K562 (cell line): ENCODE data around the gene CDHR2. TPM values are rescaled to one million over a fixed set of nuclear protein-coding genes. Genes with fewer than 3 reads are reported as not detected.
A peak's percentile ranks its signal among the peaks of the same experiment; 100 is the strongest.

Source experiments
- ATAC-seq: fragments of 200-7000 bp; cut with Tn5 transposase; 3 replicates; pipeline ENCODE4 v1.9.1; 2020; ENCODE audit warnings: moderate library complexity
- BruUV-seq: library from RNA; stranded (reverse); fragments of 400-500 nt; replicated peaks from 2 replicates; lab custom pipeline; 2021; lab: Mats Ljungman, UMichigan
- CTCF ChIA-PET: fragments of 300-600 bp; formaldehyde crosslinking; extraction: SDS; loops from one replicate; lab custom pipeline; 2021; ENCODE audit warnings: low intra/inter-chr PET ratio; lab: Yijun Ruan, JAX
- POLR2A ChIA-PET: fragments of 300-600, 350-650 bp; sonication (Branson Sonifier 250); formaldehyde crosslinking; extraction: SDS; loops from one replicate; lab custom pipeline; 2021; ENCODE audit warnings: antibody characterized with exemption, inconsistent platforms; lab: Yijun Ruan, JAX
- DNase-seq, 4 experiments: peaks; one replicate each; pipeline versions ENCODE4 v3.0.0 to v3.0.0-alpha.2; 2011 to 2018; ENCODE audit warnings: low spot score in 3 of 4, mixed read lengths in 3 of 4; ENCODE audit errors: extremely low read depth in 1 of 4
- FAIRE-seq: peaks from 2 replicates; lab custom pipeline; 2011; peaks lifted over from hg19 to GRCh38; lab: Jason Lieb, UNC
- H2AFZ ChIP-seq: 2 replicates; pipeline ENCODE4 v1.6.0; 2011; ENCODE audit warnings: low read depth, low read length, control low read depth, inconsistent platforms
- H3K27ac ChIP-seq: fragments of 200-600 bp; 3 replicates; pipeline ENCODE4 v1.8.0; 2011; ENCODE audit warnings: low read depth, mild to moderate bottlenecking, control low read depth, inconsistent platforms, low read length, moderate library complexity, mixed read lengths; ENCODE audit errors: extremely low read depth
- H3K27me3 ChIP-seq, 2 experiments: fragments of 300-600 bp in 1 of 2; 2 replicates in 1 of 2; 3 replicates in 1 of 2; pipeline versions ENCODE4 v1.6.0 to v1.8.0; 2011; ENCODE audit warnings: inconsistent platforms in 2 of 2, low read length in 2 of 2, mild to moderate bottlenecking in 1 of 2, mixed read lengths in 1 of 2, moderate library complexity in 1 of 2; ENCODE audit not compliant: control insufficient read depth in 2 of 2, insufficient read depth in 2 of 2
- H3K36me3 ChIP-seq: fragments of 300-600 bp; 3 replicates; pipeline ENCODE4 v1.8.0; 2011; ENCODE audit warnings: mild to moderate bottlenecking, low read length, inconsistent platforms; ENCODE audit not compliant: control insufficient read depth, insufficient read depth
- H3K4me1 ChIP-seq, 2 experiments: fragments of 200-600 bp in 1 of 2; replicated peaks in 1 of 2; 2 replicates in 1 of 2; 3 replicates in 1 of 2; pipeline versions ENCODE4 v1.5.1 to v1.8.0; 2011; ENCODE audit warnings: inconsistent platforms in 2 of 2, low read length in 2 of 2, mild to moderate bottlenecking in 1 of 2, mixed read lengths in 1 of 2, moderate library complexity in 1 of 2; ENCODE audit not compliant: control insufficient read depth in 2 of 2, insufficient read depth in 2 of 2
- H3K4me2 ChIP-seq: 2 replicates; pipeline ENCODE4 v1.6.1; 2011; ENCODE audit warnings: low read length, control low read depth, inconsistent platforms, mixed read lengths; ENCODE audit not compliant: insufficient read depth
- H3K4me3 ChIP-seq: fragments of 200-600 bp; sonication (generic), shearing (Covaris generic); 2 replicates; pipeline ENCODE4 v1.5.1; 2016; ENCODE audit warnings: control low read depth, inconsistent platforms
- H3K79me2 ChIP-seq: fragments of 200-600 bp; 3 replicates; pipeline ENCODE4 v1.8.0; 2011; ENCODE audit warnings: low read length, inconsistent platforms; ENCODE audit not compliant: control insufficient read depth, insufficient read depth
- H3K9ac ChIP-seq, 2 experiments: 2 replicates each; pipeline versions ENCODE4 v1.6.0 to v1.6.1; 2011; ENCODE audit warnings: low read depth in 2 of 2, low read length in 2 of 2, control low read depth in 1 of 2, inconsistent platforms in 1 of 2, mild to moderate bottlenecking in 1 of 2, mixed read lengths in 1 of 2; ENCODE audit not compliant: insufficient read depth in 1 of 2
- H3K9me1 ChIP-seq: one replicate; pipeline ENCODE4 v1.6.0; 2011; ENCODE audit warnings: inconsistent platforms, mild to moderate bottlenecking, low read length, moderate library complexity; ENCODE audit not compliant: control insufficient read depth, insufficient read depth
- H3K9me3 ChIP-seq: replicated peaks from 2 replicates; pipeline ENCODE4 v1.5.1; 2011; ENCODE audit warnings: low read depth, low read length, inconsistent platforms; ENCODE audit not compliant: control insufficient read depth, insufficient read depth
- H4K20me1 ChIP-seq: replicated peaks from 2 replicates; pipeline ENCODE4 v1.6.1; 2011; ENCODE audit warnings: low read length, inconsistent platforms, mixed read lengths; ENCODE audit not compliant: control insufficient read depth, insufficient read depth
- CXXC5 ChIP-seq: fragments of 250-450 bp; sonication (Bioruptor Pico); IDR thresholded peaks from 2 replicates; pipeline ENCODE4 v1.8.0; 2022; ENCODE audit warnings: inconsistent platforms, mild to moderate bottlenecking, moderate library complexity
- EGR1 ChIP-seq: fragments of 450-650 bp; conservative IDR thresholded peaks from 2 replicates; pipeline ENCODE4 v1.6.1; 2017; ENCODE audit warnings: mild to moderate bottlenecking
- ERF ChIP-seq: fragments of 450-650 bp; formaldehyde crosslinking; IDR thresholded peaks from 2 replicates; pipeline ENCODE4 v1.4.0; 2020; ENCODE audit warnings: mild to moderate bottlenecking, mixed read lengths
- FOXJ3 ChIP-seq: sonication (generic); formaldehyde crosslinking; IDR thresholded peaks from 2 replicates; pipeline ENCODE4 v1.4.0; 2020; ENCODE audit warnings: mild to moderate bottlenecking, missing genetic modification reagents
- HIVEP1 ChIP-seq: fragments of 250-450 bp; sonication (Bioruptor Pico); IDR thresholded peaks from 2 replicates; pipeline ENCODE4 v1.4.0; 2020; ENCODE audit warnings: mild to moderate bottlenecking
- HLTF ChIP-seq: fragments of 450-650 bp; IDR thresholded peaks from 2 replicates; pipeline ENCODE4 v1.6.1; 2016
- MYBL2 ChIP-seq, 2 experiments: fragments of 450-650 bp in 1 of 2; sonication (generic) in 1 of 2; formaldehyde crosslinking in 1 of 2; IDR thresholded peaks; 2 replicates each; pipeline versions ENCODE4 v1.6.1 to v1.8.1; 2017 to 2022; ENCODE audit warnings: borderline replicate concordance in 1 of 2, inconsistent platforms in 1 of 2, low read depth in 1 of 2, mild to moderate bottlenecking in 1 of 2, missing genetic modification reagents in 1 of 2, moderate library complexity in 1 of 2
- NR1H2 ChIP-seq: sonication (generic); formaldehyde crosslinking; IDR thresholded peaks from 2 replicates; pipeline ENCODE4 v1.4.0; 2020; ENCODE audit warnings: mild to moderate bottlenecking, missing genetic modification reagents
- RREB1 ChIP-seq: fragments of 250-450 bp; sonication (Bioruptor Pico); IDR thresholded peaks from 2 replicates; pipeline ENCODE4 v1.4.0; 2020
- SETDB1 ChIP-seq: IDR thresholded peaks from one replicate; pipeline ENCODE4 v1.6.1; 2012; ENCODE audit warnings: low read length, control low read depth, inconsistent platforms
- ZNF175 ChIP-seq: fragments of 200-800 bp; sonication (Bioruptor generic); IDR thresholded peaks from 2 replicates; pipeline ENCODE4 v1.6.1; 2016; ENCODE audit warnings: low read depth, mild to moderate bottlenecking, missing genetic modification characterization, missing compliant biosample characterization
- ZNF518B ChIP-seq: fragments of 250-450 bp; sonication (Bioruptor Pico); IDR thresholded peaks from 2 replicates; pipeline ENCODE4 v1.5.0; 2021; ENCODE audit warnings: mild to moderate bottlenecking, moderate library complexity
- WGBS: fragments of 100-300 bp; shearing (Covaris generic); methylation state at CpG from one replicate; pipeline ENCODE4 v1.1.6; 2016; ENCODE audit warnings: low coverage, mixed read lengths; ENCODE audit not compliant: insufficient coverage; ENCODE audit errors: missing lambda C conversion rate; 5-methylcytosine and 5-hydroxymethylcytosine counted together
- in situ Hi-C: fragments of 300-500 bp; cut with MboI; formaldehyde crosslinking; loops from 4 replicates; pipeline ENCODE4 v1.15.0; 2018; ENCODE audit warnings: inconsistent platforms, mixed read lengths
- intact Hi-C: fragments of 100-400 bp; cut with micrococcal nuclease; formaldehyde crosslinking; loops from 2 replicates; pipeline ENCODE4 v1.14.2; 2022
- polyA plus RNA-seq, 8 experiments: library from polyadenylated mRNA; depleted of rRNA in 4 of 8; stranded (reverse) in 5 of 8; unstranded in 3 of 8; fragments of >200 nt; fragmentation: Nextera tagmentation in 2 of 8; fragmentation: Illumina TruSeq in 1 of 8; extraction: Ambion mirVana in 2 of 8; extraction: Trizol in 1 of 8; gene quantifications; 2 replicates each; pipeline versions ENCODE4 v1.2.1 to v1.2.3, GENCODE V29; 2011 to 2014; ENCODE audit warnings: inconsistent platforms in 1 of 8, missing spikeins in 1 of 8
- total RNA-seq, 7 experiments: library from RNA; depleted of rRNA in 6 of 7; stranded (reverse); fragments of >200 nt in 6 of 7; fragmentation: Illumina TruSeq in 2 of 7; extraction: Trizol in 2 of 7; gene quantifications; 2 replicates each; pipeline versions ENCODE4 v1.2.1 to v1.2.3, GENCODE V29; 2011 to 2021; ENCODE audit warnings: low replicate concordance in 1 of 7
- TF ChIP-seq, protein P1 (sequence below): sonication (generic); formaldehyde crosslinking; IDR thresholded peaks from 2 replicates; pipeline ENCODE4 v1.8.0; 2022; ENCODE audit warnings: missing genetic modification reagents, mild to moderate bottlenecking, moderate library complexity, borderline replicate concordance

The CDHR2 gene
- total and polyA plus RNA-seq, 9 of the 15 experiments (the other 6 are each of a cell fraction or from before 2014, with no cell fraction given) = 0.01 to 0.62 (median 0.09) TPM; not detected in 2

DNA sequence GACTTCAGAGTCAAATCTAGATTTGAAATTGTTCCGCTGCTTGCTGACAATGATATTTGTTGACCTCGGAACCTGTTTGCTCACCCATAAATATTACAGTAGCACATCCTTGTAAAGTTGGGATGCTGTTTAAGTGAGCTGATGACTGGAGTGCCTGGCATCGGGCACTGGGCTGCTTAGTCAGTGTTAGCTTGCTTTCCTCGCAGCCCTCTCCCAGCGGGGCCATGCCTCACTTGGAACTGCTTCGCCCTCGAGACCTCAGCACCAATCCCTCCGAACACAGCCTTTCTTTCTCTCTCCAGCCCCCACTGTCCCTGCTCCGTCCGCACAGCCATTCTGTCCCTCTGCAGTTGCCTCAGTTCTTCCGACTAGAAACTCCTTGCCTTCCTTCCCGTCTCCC is 35.4 kb upstream of the CDHR2 start:
- BruUV-seq = no TSS peak
- in situ Hi-C loops (no loop called here), intact Hi-C loops (no loop called here)
- Histone ChIP-seq H3K9ac (peak overlapping the region in 1 of 2 experiments; percentile 83; a peak in 2 of 4 replicates), H3K9me3 (no peaks in the 10 kb centered on the region), H3K27ac (no peak overlapping the region), H3K4me2 (peak overlapping the region; percentile 72), H3K9me1 (no peaks in the 10 kb centered on the region), H3K36me3 (peaks cover 8% of the 10 kb centered on the region; the same call in 1 of the 3 replicates), H3K79me2 (no peaks in the 10 kb centered on the region), H4K20me1 (no peaks in the 10 kb centered on the region), H2AFZ (peak overlapping the region; percentile 94), H3K4me3 (no peak overlapping the region), H3K27me3 (peaks cover 0 to 2% of the 10 kb centered on the region in 2 experiments; a peak in 1 of 5 replicates), H3K4me1 (peaks cover 9 to 11% of the 10 kb centered on the region in 2 experiments; a peak in 4 of 5 replicates)
- FAIRE-seq (no peak), ATAC-seq (peak; percentile 18; the same call in 2 of the 3 replicates), DNase-seq (no peak)
- POLR2A ChIA-PET = interaction anchor here (1.2 to 1.7 kb wide), 3 partner anchors 18 to 24 kb away, joined by 3 to 8 read pairs (median 6); partner anchors contain the start of gene RNF44
- 46% methylated on average over 6 of the region's 12 CpGs for WGBS
- CTCF ChIA-PET = no interaction called here
- TF ChIP-seq, protein P1, sequence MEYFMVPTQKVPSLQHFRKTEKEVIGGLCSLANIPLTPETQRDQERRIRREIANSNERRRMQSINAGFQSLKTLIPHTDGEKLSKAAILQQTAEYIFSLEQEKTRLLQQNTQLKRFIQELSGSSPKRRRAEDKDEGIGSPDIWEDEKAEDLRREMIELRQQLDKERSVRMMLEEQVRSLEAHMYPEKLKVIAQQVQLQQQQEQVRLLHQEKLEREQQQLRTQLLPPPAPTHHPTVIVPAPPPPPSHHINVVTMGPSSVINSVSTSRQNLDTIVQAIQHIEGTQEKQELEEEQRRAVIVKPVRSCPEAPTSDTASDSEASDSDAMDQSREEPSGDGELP (CRISPR knock-in tag) = no peak
- TF ChIP-seq CXXC5 (CRISPR knock-in tag) = no peak
- no peak for TF ChIP-seq ERF (CRISPR knock-in tag)
- TF ChIP-seq ZNF518B (CRISPR knock-in tag) = no peak
- no peak for TF ChIP-seq ZNF175 (CRISPR knock-in tag)
- TF ChIP-seq SETDB1 = no peak
- TF ChIP-seq MYBL2 (IDR thresholded peaks at IDR 0.05; ENCODE audit: low read depth) = no peak
- TF ChIP-seq MYBL2 (CRISPR knock-in tag; IDR thresholded peaks at IDR 0.05; ENCODE audit: borderline replicate concordance) = no peak
- no peak for TF ChIP-seq FOXJ3
- TF ChIP-seq EGR1 = no peak
- no peak for TF ChIP-seq HLTF
- TF ChIP-seq HIVEP1 (CRISPR knock-in tag) = no peak
- TF ChIP-seq RREB1 (CRISPR knock-in tag) = no peak
- no peak for TF ChIP-seq NR1H2 (CRISPR knock-in tag)
